Lower leg skin (tissue), 4 donors: ENCODE measurements around the gene MYOT. TPM values are rescaled to one million over a fixed set of nuclear protein-coding genes. Genes with fewer than 3 reads are reported as not detected.

ENCODE experiments used
- DNase-seq, 2 donors: peaks; one replicate each; pipeline ENCODE4 v3.0.0-alpha.2; 2019; ENCODE audit warnings: low spot score in 2 of 2
- H3K4me3 ChIP-seq: fragments of 200-600 bp; sonication (generic); 2 replicates; pipeline ENCODE4 v1.5.1; 2017; ENCODE audit warnings: mild to moderate bottlenecking, low read depth; ENCODE audit not compliant: poor library complexity, severe bottlenecking
- POLR2A ChIP-seq, 2 donors: fragments of 450-650 bp; IDR thresholded peaks; one replicate each; pipeline ENCODE4 v1.6.1; 2016 to 2017; ENCODE audit warnings: antibody characterized with exemption in 2 of 2, mild to moderate bottlenecking in 1 of 2, moderate library complexity in 1 of 2
- WGBS, 2 donors: methylation state at CpG; one replicate each; pipeline ENCODE4 v1.1.5; 2018; 5-methylcytosine and 5-hydroxymethylcytosine counted together
- intact Hi-C: fragments of 100-400 bp; cut with DNase I; formaldehyde crosslinking; loops from one replicate; pipeline ENCODE4 v1.15.0; 2023; ENCODE audit warnings: low total_unique reads
- total RNA-seq, 4 donors: library from RNA; depleted of rRNA; stranded (reverse); fragments of >200 nt; gene quantifications; one replicate each; pipeline ENCODE4 v1.1.0, GENCODE V29; 2016
- TF ChIP-seq, protein P1 (sequence below), 3 donors: fragments of 450-650 bp; IDR thresholded peaks; one replicate each; pipeline ENCODE4 v1.5.1; 2016; ENCODE audit warnings: antibody characterized with exemption in 3 of 3, mild to moderate bottlenecking in 3 of 3, moderate library complexity in 2 of 3

The MYOT gene
- total RNA-seq, 4 donors from 2014 or later: 0.08 to 3.2 (median 1.2) TPM

DNA sequence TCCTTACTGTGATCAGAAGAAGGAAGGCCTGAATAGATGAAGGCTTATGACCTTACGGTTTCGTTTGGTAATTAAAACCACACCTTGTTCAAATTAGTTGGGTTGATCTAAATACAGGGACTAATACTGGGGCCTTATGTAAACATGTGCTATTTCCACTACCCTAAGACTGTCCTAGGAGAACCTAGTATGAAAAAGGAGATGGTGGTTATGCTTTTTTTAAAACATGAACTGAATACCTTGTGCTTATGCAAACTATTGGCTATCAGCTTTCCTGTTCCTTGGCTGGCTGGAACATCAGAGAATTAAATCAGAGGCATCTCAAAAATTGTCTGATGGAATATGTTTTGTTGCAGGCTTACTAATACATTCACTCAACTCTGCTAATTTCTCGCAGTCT is 3.9 kb downstream of the MYOT start:
- TF ChIP-seq, protein P1, sequence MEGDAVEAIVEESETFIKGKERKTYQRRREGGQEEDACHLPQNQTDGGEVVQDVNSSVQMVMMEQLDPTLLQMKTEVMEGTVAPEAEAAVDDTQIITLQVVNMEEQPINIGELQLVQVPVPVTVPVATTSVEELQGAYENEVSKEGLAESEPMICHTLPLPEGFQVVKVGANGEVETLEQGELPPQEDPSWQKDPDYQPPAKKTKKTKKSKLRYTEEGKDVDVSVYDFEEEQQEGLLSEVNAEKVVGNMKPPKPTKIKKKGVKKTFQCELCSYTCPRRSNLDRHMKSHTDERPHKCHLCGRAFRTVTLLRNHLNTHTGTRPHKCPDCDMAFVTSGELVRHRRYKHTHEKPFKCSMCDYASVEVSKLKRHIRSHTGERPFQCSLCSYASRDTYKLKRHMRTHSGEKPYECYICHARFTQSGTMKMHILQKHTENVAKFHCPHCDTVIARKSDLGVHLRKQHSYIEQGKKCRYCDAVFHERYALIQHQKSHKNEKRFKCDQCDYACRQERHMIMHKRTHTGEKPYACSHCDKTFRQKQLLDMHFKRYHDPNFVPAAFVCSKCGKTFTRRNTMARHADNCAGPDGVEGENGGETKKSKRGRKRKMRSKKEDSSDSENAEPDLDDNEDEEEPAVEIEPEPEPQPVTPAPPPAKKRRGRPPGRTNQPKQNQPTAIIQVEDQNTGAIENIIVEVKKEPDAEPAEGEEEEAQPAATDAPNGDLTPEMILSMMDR (IDR thresholded peaks at IDR 0.05): no peak
- no peak for TF ChIP-seq POLR2A (IDR thresholded peaks at IDR 0.05)
- WGBS, 2 donors: 79 to 88% methylated on average over 3 of the region's 3 CpGs
- DNase-seq: no peak

DNA sequence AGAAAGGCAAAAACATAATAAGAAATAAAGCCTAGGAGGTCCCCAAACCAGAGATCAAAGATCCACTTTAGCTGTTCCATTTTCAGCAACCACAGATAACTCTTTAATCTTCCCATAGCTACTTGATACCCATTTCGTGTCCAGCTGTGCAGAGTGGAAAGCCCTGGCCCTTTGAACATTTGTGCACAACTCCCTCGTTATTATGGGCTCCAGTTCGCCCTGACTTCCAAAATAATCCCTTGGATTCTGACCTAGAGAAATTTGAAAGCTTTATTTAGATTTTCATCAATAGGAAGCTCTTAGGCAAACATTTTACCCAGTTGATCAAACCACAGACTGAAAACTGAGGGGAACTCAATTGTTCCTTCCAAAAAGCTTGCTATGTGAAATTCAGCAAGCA is 4.8 kb downstream of the MYOT start:
- 81 to 91% methylated on average over 3 of the region's 3 CpGs for WGBS, 2 donors
- no peak overlapping the region for H3K4me3 ChIP-seq
- no peak for TF ChIP-seq POLR2A (IDR thresholded peaks at IDR 0.05)
- TF ChIP-seq, protein P1 (IDR thresholded peaks at IDR 0.05): no peak
- intact Hi-C loops: no loop called here
- no peak for DNase-seq

More for the DNA sequence above, 3.9 kb downstream of the MYOT start:
- no peak overlapping the region for H3K4me3 ChIP-seq
- intact Hi-C loops: no loop called here

DNA sequence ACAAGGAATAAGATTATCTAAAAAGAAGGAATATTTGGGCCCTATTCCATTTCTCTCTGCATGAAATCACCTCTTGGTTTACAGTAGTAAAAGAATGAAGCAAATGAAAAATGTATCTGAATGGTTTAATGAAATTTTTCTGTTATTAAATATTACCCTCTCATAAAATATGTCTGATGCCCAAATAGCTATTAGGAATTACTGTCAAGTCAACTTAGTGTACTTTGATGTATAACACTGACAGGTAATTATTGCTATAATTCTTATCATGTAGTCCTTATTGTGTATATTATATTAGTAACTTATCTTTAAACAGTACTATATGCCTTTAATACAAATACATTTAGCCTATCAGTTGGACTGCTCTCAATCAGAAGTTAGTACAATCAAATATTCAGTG is 8.4 kb downstream of the MYOT start:
- no peak overlapping the region for H3K4me3 ChIP-seq
- intact Hi-C loops: no loop called here
- TF ChIP-seq, protein P1 (IDR thresholded peaks at IDR 0.05): no peak
- TF ChIP-seq POLR2A (IDR thresholded peaks at IDR 0.05): no peak
- no peak for DNase-seq

DNA sequence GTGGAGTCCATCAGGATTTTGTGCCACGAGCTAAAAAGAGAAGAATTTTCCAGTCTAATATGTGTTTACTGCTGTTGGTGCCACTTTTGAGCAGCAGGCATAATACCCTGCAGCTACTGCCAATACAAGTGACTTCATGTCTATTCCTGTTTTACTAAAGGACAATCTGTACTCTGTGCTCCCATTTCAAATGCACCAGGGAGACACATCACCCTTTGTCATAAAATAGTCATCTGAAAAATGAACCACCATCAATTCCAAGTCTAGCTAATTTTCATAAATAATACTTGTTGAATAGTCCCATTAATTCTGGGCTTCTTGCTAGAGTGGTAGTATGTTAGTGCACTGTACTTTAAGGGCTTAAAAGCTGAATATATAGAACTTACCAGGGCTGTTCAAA is 12.7 kb downstream of the MYOT start:
- 27 to 35% methylated on average over 1 of the region's 1 CpG for WGBS, 2 donors
- no peak for DNase-seq
- H3K4me3 ChIP-seq: no peak overlapping the region
- intact Hi-C loops: no loop called here
- no peak for TF ChIP-seq POLR2A (IDR thresholded peaks at IDR 0.05)
- TF ChIP-seq, protein P1 (IDR thresholded peaks at IDR 0.05): no peak

DNA sequence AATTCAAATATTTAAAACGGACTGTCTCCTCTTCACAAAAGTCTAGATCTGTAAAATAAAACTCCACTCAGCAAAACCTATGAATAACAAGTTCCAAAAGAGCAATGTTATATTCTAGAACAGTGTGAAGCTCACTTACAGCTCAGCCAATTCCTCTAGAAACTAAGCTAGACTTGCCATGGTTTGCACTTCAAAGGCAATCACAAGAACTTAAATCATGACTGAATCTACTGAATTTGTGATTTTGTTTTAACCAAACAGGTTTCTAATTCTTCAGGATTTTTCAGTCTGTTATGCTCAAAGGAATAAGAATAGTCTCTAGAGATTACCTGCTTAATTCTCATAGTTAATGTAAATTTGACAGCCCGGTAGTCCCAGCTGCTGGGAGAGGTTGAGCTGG is 20.2 kb downstream of the MYOT start:
- intact Hi-C loops: no loop called here
- WGBS, 2 donors: 78 to 92% methylated on average over 2 of the region's 2 CpGs
- TF ChIP-seq POLR2A (IDR thresholded peaks at IDR 0.05): no peak
- TF ChIP-seq, protein P1 (IDR thresholded peaks at IDR 0.05): no peak
- no peak for DNase-seq
- no peak overlapping the region for H3K4me3 ChIP-seq

DNA sequence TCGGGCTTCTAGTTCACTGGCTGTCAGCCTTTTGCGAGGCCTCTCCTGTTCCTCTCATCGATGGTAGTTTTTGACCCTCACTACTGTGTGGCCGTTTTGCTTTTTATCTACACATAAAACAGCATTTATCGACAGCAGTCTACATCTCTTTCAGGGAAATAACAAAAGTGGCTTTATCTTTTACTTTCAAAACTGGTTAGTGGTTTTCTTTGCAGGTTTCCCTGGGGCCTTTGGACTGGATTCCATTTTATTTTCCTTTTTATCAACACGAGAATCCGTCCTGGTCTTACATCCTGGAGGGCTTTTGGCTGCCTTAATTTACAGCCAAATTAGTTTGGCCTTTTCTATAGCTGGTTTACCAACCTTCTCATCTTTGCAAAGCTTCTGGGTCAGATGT is 20.8 kb downstream of the MYOT start:
- TF ChIP-seq, protein P1 (IDR thresholded peaks at IDR 0.05): no peak
- no peak for TF ChIP-seq POLR2A (IDR thresholded peaks at IDR 0.05)
- intact Hi-C loops: no loop called here
- DNase-seq: no peak
- no peak overlapping the region for H3K4me3 ChIP-seq
- 55 to 57% methylated on average over 7 of the region's 7 CpGs for WGBS, 2 donors
